Measurements from ENCODE around the gene LDHAL6B.

Gene LDHAL6B

DNA sequence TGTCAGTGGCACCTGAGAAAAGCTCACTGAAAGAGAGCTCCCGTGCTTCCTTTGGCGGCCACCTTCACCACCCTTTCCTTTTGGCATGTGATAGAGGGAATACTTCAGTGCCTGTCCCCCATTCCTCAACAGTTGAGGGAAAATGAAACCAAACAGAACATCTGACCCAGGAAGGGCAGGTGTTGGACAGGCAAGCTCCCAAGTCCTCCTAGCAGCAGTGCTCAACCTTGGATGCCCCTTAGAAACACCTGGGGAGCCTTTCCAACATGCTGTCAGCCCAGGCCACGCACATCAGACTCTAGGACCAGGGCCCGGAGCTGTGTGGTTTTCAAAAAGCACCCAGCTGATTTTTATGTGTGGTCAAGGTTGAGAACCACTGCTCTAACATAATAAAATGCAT, 22.4 kb downstream of the LDHAL6B start:
- DNase-seq (ENCODE audit: insufficient read length, low spot score), result no peak
- TF ChIP-seq, protein P1, sequence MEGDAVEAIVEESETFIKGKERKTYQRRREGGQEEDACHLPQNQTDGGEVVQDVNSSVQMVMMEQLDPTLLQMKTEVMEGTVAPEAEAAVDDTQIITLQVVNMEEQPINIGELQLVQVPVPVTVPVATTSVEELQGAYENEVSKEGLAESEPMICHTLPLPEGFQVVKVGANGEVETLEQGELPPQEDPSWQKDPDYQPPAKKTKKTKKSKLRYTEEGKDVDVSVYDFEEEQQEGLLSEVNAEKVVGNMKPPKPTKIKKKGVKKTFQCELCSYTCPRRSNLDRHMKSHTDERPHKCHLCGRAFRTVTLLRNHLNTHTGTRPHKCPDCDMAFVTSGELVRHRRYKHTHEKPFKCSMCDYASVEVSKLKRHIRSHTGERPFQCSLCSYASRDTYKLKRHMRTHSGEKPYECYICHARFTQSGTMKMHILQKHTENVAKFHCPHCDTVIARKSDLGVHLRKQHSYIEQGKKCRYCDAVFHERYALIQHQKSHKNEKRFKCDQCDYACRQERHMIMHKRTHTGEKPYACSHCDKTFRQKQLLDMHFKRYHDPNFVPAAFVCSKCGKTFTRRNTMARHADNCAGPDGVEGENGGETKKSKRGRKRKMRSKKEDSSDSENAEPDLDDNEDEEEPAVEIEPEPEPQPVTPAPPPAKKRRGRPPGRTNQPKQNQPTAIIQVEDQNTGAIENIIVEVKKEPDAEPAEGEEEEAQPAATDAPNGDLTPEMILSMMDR (IDR thresholded peaks at IDR 0.05; ENCODE audit: insufficient read depth, missing control alignments), result no peak
- no peak for FAIRE-seq

DNA sequence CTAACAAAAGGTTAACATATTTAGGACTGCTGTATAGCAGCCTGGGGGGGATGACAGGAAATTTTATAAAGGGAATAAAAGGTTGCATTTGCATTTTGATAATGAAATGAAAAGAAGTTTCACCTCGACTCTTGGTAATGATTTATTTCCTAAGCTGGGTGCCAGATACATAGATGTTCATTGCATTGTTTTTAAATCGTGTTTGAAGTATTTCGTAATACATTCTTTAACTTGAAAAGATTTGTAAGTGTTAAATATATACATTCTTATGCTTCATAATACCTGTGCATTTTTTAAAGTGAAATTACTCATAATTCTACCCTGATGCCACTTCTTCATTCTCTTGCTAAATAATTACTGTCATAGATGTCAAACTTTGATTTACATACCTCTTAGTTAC, 22.8 kb downstream of the LDHAL6B start:
- TF ChIP-seq, protein P1 (IDR thresholded peaks at IDR 0.05; ENCODE audit: insufficient read depth, missing control alignments), result no peak
- FAIRE-seq (no peak), DNase-seq (ENCODE audit: insufficient read length, low spot score) (no peak)

DNA sequence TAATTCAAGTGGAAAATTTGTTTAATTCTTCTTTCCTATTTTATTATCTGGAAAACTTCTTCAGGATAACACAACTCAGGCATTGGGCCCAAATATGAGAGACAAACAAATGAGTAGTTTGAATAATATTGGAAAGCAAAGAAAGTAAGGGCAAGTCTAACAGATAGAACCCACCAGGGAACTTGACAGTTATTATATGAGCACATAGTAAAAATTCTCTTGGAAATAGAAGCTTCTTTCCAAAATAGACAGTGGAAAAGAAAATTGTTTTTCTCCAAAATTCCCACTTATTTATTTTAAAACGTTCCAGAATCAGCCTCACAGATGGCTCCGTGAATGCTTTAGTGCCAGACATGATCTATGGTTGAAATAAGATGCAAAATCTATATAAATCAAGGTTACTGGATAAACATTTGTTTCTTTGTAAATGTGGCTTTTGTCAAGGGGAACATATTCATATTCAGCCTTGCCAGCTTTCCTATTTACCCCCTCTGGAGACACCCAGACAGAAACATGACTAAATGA, 23.9 kb downstream of the LDHAL6B start:
- no peak for FAIRE-seq
- TF ChIP-seq, protein P1 (IDR thresholded peaks at IDR 0.05; ENCODE audit: insufficient read depth, missing control alignments), result no peak
- DNase-seq (ENCODE audit: insufficient read length, low spot score), result no peak

DNA sequence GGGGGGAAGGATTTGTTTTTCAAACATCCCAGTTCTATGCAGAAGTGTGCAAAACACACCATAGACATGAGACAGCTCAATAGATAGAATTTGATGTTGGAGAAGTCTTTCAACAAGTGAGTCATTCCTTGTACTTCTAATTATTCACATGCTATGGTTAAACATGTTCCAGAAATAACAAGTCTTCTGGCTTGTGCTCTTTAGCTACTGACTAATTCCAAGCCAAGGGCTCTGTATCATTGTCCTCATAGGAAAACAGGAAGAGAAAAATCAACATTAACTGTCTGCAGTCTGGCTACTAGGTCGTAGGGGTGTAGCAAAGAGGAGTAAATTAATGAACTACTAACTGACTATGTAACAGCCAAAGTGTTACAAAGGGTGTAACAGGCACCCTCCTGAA, 25.8 kb downstream of the LDHAL6B start:
- DNase-seq (ENCODE audit: insufficient read length, low spot score) (no peak), FAIRE-seq (no peak)
- TF ChIP-seq, protein P1 (IDR thresholded peaks at IDR 0.05; ENCODE audit: insufficient read depth, missing control alignments), result no peak

DNA sequence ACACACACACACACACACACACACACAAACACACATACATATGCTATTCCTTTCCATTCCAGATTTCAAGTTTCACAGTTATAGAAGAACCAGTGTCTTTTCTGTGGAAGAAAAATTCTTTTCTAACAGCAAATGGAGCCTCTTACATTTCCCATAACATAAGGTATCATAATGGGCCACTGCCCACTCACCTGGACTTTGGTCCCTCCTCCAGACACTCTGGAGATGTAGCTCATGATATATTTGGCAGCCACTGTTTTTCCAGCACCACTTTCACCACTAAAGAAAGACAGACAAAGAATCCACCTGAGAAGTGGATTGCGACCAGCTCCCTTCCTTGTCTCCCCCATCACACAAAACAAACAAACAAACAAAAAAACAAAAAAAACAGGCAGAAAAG, 29.8 kb downstream of the LDHAL6B start:
- no peak for FAIRE-seq
- DNase-seq (ENCODE audit: insufficient read length, low spot score), result no peak
- TF ChIP-seq, protein P1 (IDR thresholded peaks at IDR 0.05; ENCODE audit: insufficient read depth, missing control alignments), result no peak

DNA sequence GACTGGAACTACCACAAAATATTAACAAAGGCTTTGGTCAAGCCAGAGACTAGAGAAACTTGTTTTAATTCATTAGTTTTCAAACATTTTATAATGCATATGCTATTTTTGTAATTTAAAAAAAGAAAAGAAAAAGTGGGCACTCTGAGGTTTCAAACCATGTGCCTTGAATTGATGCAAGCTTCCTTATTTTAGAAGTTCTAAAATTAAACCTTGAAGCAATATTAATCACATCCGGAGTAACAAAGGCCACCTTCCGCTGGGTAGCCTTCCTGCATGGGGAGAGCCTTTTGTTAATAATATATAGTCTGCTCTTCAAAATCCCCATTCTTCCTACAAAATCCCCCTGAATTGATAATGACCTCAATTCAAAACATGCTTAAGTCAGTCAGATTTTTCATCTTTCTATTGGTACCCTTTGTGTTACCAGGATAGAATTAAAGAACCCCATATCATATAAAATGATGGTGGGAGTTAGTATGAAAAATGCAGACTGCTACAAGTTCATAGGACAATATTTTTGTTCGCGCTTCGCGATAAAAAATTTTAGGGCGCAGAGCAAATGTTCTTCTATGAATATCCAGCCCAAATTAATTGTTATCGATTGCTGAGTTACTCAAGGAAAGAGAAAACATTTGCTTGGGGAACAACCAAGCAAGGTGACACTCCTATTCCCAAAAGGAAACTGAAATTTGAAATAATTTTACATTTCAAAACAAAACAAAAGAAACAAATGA, 30.6 kb downstream of the LDHAL6B start:
- DNase-seq (ENCODE audit: insufficient read length, low spot score) (no peak), FAIRE-seq (no peak)
- TF ChIP-seq, protein P1 (IDR thresholded peaks at IDR 0.05; ENCODE audit: insufficient read depth, missing control alignments), result no peak

DNA sequence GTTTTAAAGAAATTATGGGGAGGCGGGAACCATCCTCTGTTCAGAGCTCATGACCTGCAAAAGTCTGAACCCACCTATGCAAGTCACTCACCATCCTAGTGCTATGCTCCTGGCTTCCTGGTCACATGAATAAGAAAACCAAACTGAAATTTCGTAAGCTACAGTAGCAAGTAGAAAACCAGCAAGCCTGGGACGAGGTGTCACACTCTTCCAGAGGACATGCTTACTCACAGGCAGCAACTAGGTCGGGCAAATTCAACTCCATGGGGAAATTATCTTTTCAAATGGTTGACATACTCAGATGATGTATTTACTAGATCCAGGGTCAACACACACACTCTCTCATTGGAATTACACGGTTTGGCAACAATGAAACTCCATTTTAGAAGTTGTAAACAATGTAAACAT, 31.3 kb downstream of the LDHAL6B start:
- DNase-seq (ENCODE audit: insufficient read length, low spot score), result no peak
- TF ChIP-seq, protein P1 (IDR thresholded peaks at IDR 0.05; ENCODE audit: insufficient read depth, missing control alignments), result no peak
- no peak for FAIRE-seq

Data from D721Med (cell line).